Measurements from ENCODE around the gene UNG. TPM values are rescaled to one million over a fixed set of nuclear protein-coding genes. Genes with fewer than 3 reads are reported as not detected.

UNG gene
- total RNA-seq, 1 experiment from 2014 or later: 188 TPM

- H2BK15ac ChIP-seq (ENCODE audit: low read depth, low read length): no peak overlapping the region
- no peak overlapping the region for H4K8ac ChIP-seq (replicated peaks; ENCODE audit: insufficient read length, low read depth, low read length)
- Mint-ChIP-seq H3K27ac (no peak overlapping the region), H3K9me3 (no peaks in the 10 kb centered on the region), H3K4me1 (peaks cover 12 to 14% of the 10 kb centered on the region in 2 experiments), H3K27me3 (ENCODE audit: low read depth) (no peaks in the 10 kb centered on the region), H3K36me3 (ENCODE audit: insufficient read depth in 1 of 3, low read depth in 3 of 3) (no peaks in the 10 kb centered on the region), H3K4me3 (no peak overlapping the region)
- H2AK5ac ChIP-seq (ENCODE audit: insufficient read length, low read length): no peak overlapping the region
- H2BK5ac ChIP-seq (ENCODE audit: insufficient read length, low read length): no peak overlapping the region
- no peak overlapping the region for H3K9ac ChIP-seq (ENCODE audit: extremely low read depth, insufficient read length, low read length)
- H4K5ac ChIP-seq (ENCODE audit: insufficient read length, low read depth, low read length): no peak overlapping the region
- H4K91ac ChIP-seq (ENCODE audit: insufficient read length, low read depth, low read length): no peak overlapping the region
- peaks cover 2% of the 10 kb centered on the region; the same call in 1 of the 2 replicates for H3K4me1 ChIP-seq (ENCODE audit: insufficient read depth, low read length)
- H3K79me1 ChIP-seq (ENCODE audit: insufficient read depth, low read depth, low read length, poor library complexity, severe bottlenecking): no peaks in the 10 kb centered on the region
- no peak overlapping the region for H2BK20ac ChIP-seq (ENCODE audit: low read depth, low read length, poor library complexity, severe bottlenecking)
- no peak for DNase-seq
- H3K23ac ChIP-seq (ENCODE audit: insufficient read length, low read depth, low read length): no peak overlapping the region
- H2BK120ac ChIP-seq (ENCODE audit: low read depth, low read length, poor library complexity, severe bottlenecking): no peak overlapping the region
- no peak overlapping the region for H3K14ac ChIP-seq (ENCODE audit: insufficient read depth, low read length)
- no peak overlapping the region for H3K4ac ChIP-seq (ENCODE audit: low read depth, low read length)
- no CpG with 5 or more reads among the region's 4 CpGs for WGBS (ENCODE audit: extremely low coverage, insufficient read length, low lambda C conversion rate)
- no peak overlapping the region for H2BK12ac ChIP-seq (ENCODE audit: insufficient read length, low read depth, low read length)
- no peaks in the 10 kb centered on the region for H3K23me2 ChIP-seq (ENCODE audit: insufficient read length, low read depth, low read length, poor library complexity, severe bottlenecking)
- H3K18ac ChIP-seq (ENCODE audit: insufficient read length, low read depth, low read length): no peak overlapping the region
- TF ChIP-seq CTCF (conservative IDR thresholded peaks at IDR 0.05): no peak
- no peak overlapping the region for H3K4me2 ChIP-seq (ENCODE audit: insufficient read depth, insufficient read length, low read length)
- H3K79me2 ChIP-seq (ENCODE audit: insufficient read depth, low read length): no peaks in the 10 kb centered on the region
- H3K27ac ChIP-seq (ENCODE audit: insufficient read length, low read depth, low read length): no peak overlapping the region
- no peaks in the 10 kb centered on the region for H3K9me3 ChIP-seq (ENCODE audit: control insufficient read depth, low read depth, low read length)
- H3K27me3 ChIP-seq (ENCODE audit: insufficient read depth, low read length): no peaks in the 10 kb centered on the region
- H4K20me1 ChIP-seq (ENCODE audit: control insufficient read depth, insufficient read depth, insufficient read length): no peaks in the 10 kb centered on the region
- H3T11ph ChIP-seq (ENCODE audit: low read length): no peak overlapping the region
- H2AFZ ChIP-seq (ENCODE audit: low read length): no peak overlapping the region
- H3K56ac ChIP-seq (ENCODE audit: insufficient read length, low read depth, low read length): no peak overlapping the region
Observed at GRCh38 chr12:109120557-109120956, 23.2 kb downstream of the UNG start.
